Natural killer cell treated with Interleukin-12 subunit alpha and Interleukin-12 subunit beta and Interleukin-15 and Interleukin-18, amount 100 ng/mL, for 72 hours (primary cell): ENCODE measurements around the gene GUCY2D. TPM values are rescaled to one million over a fixed set of nuclear protein-coding genes. Genes with fewer than 3 reads are reported as not detected.
A peak's percentile ranks its signal among the peaks of the same experiment; 100 is the strongest.

Source experiments
- ATAC-seq, 2 donors: fragments of 150-1000 bp; cut with Tn5 transposase in 1 of 2; sonication (Bioruptor Pico), chemical (Tn5 transposase) in 1 of 2; 2 replicates each; pipeline ENCODE4 v1.10.0; 2021
- DNase-seq: peaks from one replicate; pipeline ENCODE4 v3.0.0; 2022; ENCODE audit warnings: low spot score
- H3K27ac Mint-ChIP-seq, 2 donors: 1 replicate in 1 of 2; 2 replicates in 1 of 2; pipeline ENCODE4 v1.8.0; 2022; ENCODE audit warnings: mixed read lengths in 2 of 2, mild to moderate bottlenecking in 1 of 2, moderate library complexity in 1 of 2
- H3K27me3 Mint-ChIP-seq, 2 donors: 1 replicate in 1 of 2; 2 replicates in 1 of 2; pipeline ENCODE4 v1.8.0; 2022; ENCODE audit warnings: mixed read lengths in 2 of 2
- H3K36me3 Mint-ChIP-seq: one replicate; pipeline ENCODE4 v1.8.0; 2022; ENCODE audit warnings: mixed read lengths
- H3K4me1 Mint-ChIP-seq, 2 donors: 1 replicate in 1 of 2; 2 replicates in 1 of 2; pipeline ENCODE4 v1.8.0; 2022; ENCODE audit warnings: low read depth in 2 of 2, mixed read lengths in 2 of 2, mild to moderate bottlenecking in 1 of 2
- H3K4me3 Mint-ChIP-seq: one replicate; pipeline ENCODE4 v1.8.0; 2022; ENCODE audit warnings: mixed read lengths
- H3K9me3 Mint-ChIP-seq: 2 replicates; pipeline ENCODE4 v1.8.0; 2022; ENCODE audit warnings: mixed read lengths
- total RNA-seq, 2 donors: library from RNA; stranded (reverse); gene quantifications; one replicate each; pipeline ENCODE4 v1.2.3, GENCODE V29; 2022

GUCY2D gene
- total RNA-seq, 2 donors from 2014 or later = not detected

DNA sequence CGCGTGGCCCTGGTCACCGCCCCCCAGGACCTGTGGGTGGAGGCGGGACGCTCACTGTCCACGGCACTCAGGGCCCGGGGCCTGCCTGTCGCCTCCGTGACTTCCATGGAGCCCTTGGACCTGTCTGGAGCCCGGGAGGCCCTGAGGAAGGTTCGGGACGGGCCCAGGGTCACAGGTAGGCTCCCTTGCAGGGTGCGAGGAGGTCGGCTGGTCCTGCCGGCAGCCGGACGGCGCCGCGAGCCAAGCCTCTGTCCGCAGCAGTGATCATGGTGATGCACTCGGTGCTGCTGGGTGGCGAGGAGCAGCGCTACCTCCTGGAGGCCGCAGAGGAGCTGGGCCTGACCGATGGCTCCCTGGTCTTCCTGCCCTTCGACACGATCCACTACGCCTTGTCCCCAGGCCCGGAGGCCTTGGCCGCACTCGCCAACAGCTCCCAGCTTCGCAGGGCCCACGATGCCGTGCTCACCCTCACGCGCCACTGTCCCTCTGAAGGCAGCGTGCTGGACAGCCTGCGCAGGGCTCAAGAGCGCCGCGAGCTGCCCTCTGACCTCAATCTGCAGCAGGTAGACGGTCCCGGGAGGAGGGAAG is 1.3 kb downstream of the GUCY2D start:
- ATAC-seq = no peak
- H3K4me1 Mint-ChIP-seq = peaks cover 6 to 7% of the 10 kb centered on the region in 2 donors
- no peak overlapping the region for H3K27ac Mint-ChIP-seq
- H3K4me3 Mint-ChIP-seq = no peak overlapping the region
- peaks cover 33 to 40% of the 10 kb centered on the region in 2 donors for H3K27me3 Mint-ChIP-seq
- H3K36me3 Mint-ChIP-seq = no peaks in the 10 kb centered on the region
- no peak for DNase-seq
- no peaks in the 10 kb centered on the region for H3K9me3 Mint-ChIP-seq

GRCh38 chr17:8004899-8005298 is 2.5 kb downstream of the GUCY2D start:
- Mint-ChIP-seq H3K4me1 (peaks cover 6 to 7% of the 10 kb centered on the region in 2 donors), H3K36me3 (no peaks in the 10 kb centered on the region), H3K9me3 (no peaks in the 10 kb centered on the region), H3K4me3 (no peak overlapping the region), H3K27ac (no peak overlapping the region), H3K27me3 (peaks cover 31 to 38% of the 10 kb centered on the region in 2 donors)
- ATAC-seq = no peak
- no peak for DNase-seq

DNA sequence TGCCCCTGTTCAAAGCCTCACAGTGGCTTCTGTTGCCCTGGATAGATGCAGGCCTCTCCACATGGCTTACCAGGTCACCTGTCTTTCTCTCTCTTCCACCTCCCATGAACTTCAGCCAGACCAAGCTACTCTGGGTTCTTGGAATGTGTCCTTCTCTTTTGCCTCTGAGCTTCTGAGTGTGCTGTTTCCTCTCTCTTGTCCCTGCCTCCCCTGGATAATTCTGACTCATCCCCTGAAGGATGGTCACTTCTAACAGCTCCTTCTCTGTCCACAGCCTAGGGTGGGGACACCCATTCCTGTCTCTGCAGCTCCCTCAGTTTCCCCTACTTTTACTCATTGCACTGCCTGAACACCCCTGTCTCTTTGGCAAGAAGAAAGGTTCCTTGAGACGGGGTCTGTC is 2.9 kb downstream of the GUCY2D start:
- peaks cover 6 to 7% of the 10 kb centered on the region in 2 donors for H3K4me1 Mint-ChIP-seq
- no peak overlapping the region for H3K27ac Mint-ChIP-seq
- H3K9me3 Mint-ChIP-seq = no peaks in the 10 kb centered on the region
- H3K36me3 Mint-ChIP-seq = no peaks in the 10 kb centered on the region
- ATAC-seq (no peak), DNase-seq (no peak)
- H3K27me3 Mint-ChIP-seq = peaks cover 31 to 34% of the 10 kb centered on the region in 2 donors
- H3K4me3 Mint-ChIP-seq = no peak overlapping the region

DNA sequence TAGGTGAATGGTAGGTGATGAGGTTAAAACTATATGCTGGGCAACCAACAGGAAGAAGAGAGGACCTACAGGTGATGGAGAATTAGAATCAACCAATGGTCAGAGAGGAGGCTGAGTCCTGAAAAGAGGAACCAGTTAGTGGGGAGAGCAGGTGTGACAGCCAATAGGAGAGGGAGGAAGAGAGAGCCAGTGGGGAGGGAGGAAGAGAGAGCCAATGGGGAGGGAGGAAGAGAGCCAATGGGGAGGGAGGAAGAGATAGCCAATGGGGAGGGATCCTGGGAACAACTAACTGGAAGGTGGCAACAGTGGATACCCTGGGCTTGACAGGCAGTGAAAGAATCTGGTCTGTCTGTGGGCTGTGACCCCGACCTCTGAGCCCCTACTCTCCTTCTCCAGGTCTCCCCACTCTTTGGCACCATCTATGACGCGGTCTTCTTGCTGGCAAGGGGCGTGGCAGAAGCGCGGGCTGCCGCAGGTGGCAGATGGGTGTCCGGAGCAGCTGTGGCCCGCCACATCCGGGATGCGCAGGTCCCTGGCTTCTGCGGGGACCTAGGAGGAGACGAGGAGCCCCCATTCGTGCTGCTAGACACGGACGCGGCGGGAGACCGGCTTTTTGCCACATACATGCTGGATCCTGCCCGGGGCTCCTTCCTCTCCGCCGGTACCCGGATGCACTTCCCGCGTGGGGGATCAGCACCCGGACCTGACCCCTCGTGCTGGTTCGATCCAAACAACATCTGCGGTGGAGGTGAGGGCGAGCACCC is 3.7 kb downstream of the GUCY2D start:
- Mint-ChIP-seq H3K4me3 (no peak overlapping the region), H3K27ac (no peak overlapping the region), H3K9me3 (no peaks in the 10 kb centered on the region), H3K36me3 (no peaks in the 10 kb centered on the region), H3K4me1 (peaks cover 6 to 7% of the 10 kb centered on the region in 2 donors), H3K27me3 (peaks cover 26 to 28% of the 10 kb centered on the region in 2 donors)
- DNase-seq (no peak), ATAC-seq (no peak)

GRCh38 chr17:8006836-8007680 is 4.6 kb downstream of the GUCY2D start:
- Mint-ChIP-seq H3K27me3 (peaks cover 18 to 21% of the 10 kb centered on the region in 2 donors), H3K4me1 (peaks cover 3% of the 10 kb centered on the region in 2 donors), H3K36me3 (no peaks in the 10 kb centered on the region), H3K9me3 (no peaks in the 10 kb centered on the region), H3K4me3 (no peak overlapping the region), H3K27ac (no peak overlapping the region)
- ATAC-seq = peak in 1 of 2 donors; percentile 3
- DNase-seq = no peak

- DNase-seq (no peak), ATAC-seq (no peak)
- no peak overlapping the region for H3K27ac Mint-ChIP-seq
- no peaks in the 10 kb centered on the region for H3K9me3 Mint-ChIP-seq
- H3K27me3 Mint-ChIP-seq = peaks cover 16 to 18% of the 10 kb centered on the region in 2 donors
- no peak overlapping the region for H3K4me3 Mint-ChIP-seq
- no peaks in the 10 kb centered on the region for H3K4me1 Mint-ChIP-seq
- no peaks in the 10 kb centered on the region for H3K36me3 Mint-ChIP-seq
These were observed 5.4 kb downstream of the GUCY2D start for GRCh38 chr17:8007836-8008235.

DNA sequence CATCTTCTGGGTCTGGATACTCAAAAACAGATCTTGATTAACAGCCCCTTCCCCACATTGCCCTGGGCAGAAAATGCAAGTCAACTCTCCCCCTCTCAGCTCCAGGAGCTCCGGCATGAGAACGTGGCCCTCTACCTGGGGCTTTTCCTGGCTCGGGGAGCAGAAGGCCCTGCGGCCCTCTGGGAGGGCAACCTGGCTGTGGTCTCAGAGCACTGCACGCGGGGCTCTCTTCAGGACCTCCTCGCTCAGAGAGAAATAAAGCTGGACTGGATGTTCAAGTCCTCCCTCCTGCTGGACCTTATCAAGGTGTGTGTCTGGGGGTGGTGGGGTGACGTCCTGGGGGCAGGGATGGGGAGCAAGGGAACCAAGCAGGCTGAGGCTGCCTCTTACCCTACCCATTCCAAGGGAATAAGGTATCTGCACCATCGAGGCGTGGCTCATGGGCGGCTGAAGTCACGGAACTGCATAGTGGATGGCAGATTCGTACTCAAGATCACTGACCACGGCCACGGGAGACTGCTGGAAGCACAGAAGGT is 9.7 kb downstream of the GUCY2D start:
- Mint-ChIP-seq H3K4me3 (no peak overlapping the region), H3K9me3 (no peaks in the 10 kb centered on the region), H3K27me3 (peaks cover 6 to 11% of the 10 kb centered on the region in 2 donors), H3K4me1 (peaks cover 5 to 9% of the 10 kb centered on the region in 2 donors), H3K36me3 (no peaks in the 10 kb centered on the region), H3K27ac (no peak overlapping the region)
- DNase-seq (no peak), ATAC-seq (no peak)

GRCh38 chr17:8012996-8013640 is 10.7 kb downstream of the GUCY2D start:
- no peak for ATAC-seq
- Mint-ChIP-seq H3K4me1 (peaks cover 5 to 9% of the 10 kb centered on the region in 2 donors), H3K27ac (no peak overlapping the region), H3K36me3 (no peaks in the 10 kb centered on the region), H3K9me3 (no peaks in the 10 kb centered on the region), H3K27me3 (peaks cover 7 to 9% of the 10 kb centered on the region in 2 donors), H3K4me3 (no peak overlapping the region)
- no peak for DNase-seq

DNA sequence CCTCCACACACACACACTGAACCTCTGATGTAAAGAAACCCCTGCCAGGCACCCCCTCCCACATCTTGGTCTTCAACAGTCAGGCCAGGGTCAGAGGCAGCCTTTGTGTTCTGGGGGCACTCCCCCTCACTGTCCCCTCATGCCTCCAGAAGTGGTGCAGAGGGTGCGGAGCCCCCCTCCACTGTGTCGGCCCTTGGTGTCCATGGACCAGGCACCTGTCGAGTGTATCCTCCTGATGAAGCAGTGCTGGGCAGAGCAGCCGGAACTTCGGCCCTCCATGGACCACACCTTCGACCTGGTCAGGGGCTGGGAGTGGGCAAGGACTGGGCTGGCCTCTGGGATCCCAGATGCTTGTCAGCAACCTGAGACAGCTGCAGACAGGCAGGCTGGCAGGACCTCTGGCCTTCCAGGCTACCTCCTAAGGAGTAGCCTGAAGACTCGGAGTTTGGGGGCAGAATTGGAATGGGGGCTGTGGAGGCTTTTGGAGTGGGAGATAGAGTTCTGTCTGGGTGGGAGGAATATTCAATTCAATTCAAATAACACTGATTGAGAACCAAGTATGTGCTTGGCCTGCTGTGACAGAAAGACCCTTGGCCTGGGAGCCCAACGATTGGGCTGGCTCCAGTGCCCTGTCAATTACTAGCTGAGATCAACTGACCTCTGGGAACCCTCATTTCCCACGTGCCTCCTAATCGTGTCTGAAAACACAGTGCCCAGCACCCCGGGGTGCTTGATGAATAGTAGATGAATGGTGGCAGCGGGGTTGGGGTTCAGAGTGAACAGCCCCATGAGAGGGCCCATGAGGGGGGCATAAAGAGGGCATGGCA is 11.5 kb downstream of the GUCY2D start:
- Mint-ChIP-seq H3K27me3 (peaks cover 7 to 9% of the 10 kb centered on the region in 2 donors), H3K36me3 (no peaks in the 10 kb centered on the region), H3K4me1 (peaks cover 5 to 9% of the 10 kb centered on the region in 2 donors), H3K4me3 (no peak overlapping the region), H3K9me3 (no peaks in the 10 kb centered on the region), H3K27ac (no peak overlapping the region)
- DNase-seq (no peak), ATAC-seq (no peak)

GRCh38 chr17:8014558-8014850 is 12.1 kb downstream of the GUCY2D start:
- ATAC-seq = no peak
- Mint-ChIP-seq H3K36me3 (no peaks in the 10 kb centered on the region), H3K4me1 (peaks cover 5 to 9% of the 10 kb centered on the region in 2 donors), H3K9me3 (no peaks in the 10 kb centered on the region), H3K4me3 (no peak overlapping the region), H3K27me3 (peaks cover 7 to 10% of the 10 kb centered on the region in 2 donors), H3K27ac (no peak overlapping the region)
- DNase-seq = no peak

DNA sequence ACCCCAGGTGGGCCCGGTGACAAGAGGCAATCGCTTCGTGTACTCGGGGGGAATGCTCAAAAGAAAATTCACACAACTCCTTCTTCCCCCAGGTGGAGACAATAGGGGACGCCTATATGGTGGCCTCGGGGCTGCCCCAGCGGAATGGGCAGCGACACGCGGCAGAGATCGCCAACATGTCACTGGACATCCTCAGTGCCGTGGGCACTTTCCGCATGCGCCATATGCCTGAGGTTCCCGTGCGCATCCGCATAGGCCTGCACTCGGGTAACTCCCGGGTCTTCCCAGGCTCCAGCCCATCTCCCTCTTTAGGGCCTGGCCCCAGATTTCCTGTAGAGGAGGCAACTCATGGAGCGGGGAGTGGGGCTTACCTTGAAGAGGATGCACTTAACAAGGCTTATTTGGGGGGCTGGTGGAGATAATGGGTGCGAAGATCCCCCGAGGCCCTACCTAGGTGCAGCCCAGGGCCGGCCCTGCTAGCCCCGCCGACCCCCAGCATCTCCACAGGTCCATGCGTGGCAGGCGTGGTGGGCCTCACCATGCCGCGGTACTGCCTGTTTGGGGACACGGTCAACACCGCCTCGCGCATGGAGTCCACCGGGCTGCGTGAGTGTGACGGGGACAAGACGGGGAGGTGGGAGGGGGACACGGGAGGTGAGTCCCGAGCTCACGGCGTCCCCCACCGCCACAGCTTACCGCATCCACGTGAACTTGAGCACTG is 13.0 kb downstream of the GUCY2D start:
- Mint-ChIP-seq H3K9me3 (no peaks in the 10 kb centered on the region), H3K27ac (no peak overlapping the region), H3K4me3 (no peak overlapping the region), H3K4me1 (peaks cover 5 to 9% of the 10 kb centered on the region in 2 donors), H3K27me3 (peaks cover 7 to 12% of the 10 kb centered on the region in 2 donors), H3K36me3 (no peaks in the 10 kb centered on the region)
- no peak for DNase-seq
- ATAC-seq = no peak

GRCh38 chr17:8015957-8016631 is 13.7 kb downstream of the GUCY2D start:
- ATAC-seq = peak; percentile 2 to 13
- DNase-seq = no peak
- H3K4me1 Mint-ChIP-seq = peaks cover 5 to 9% of the 10 kb centered on the region in 2 donors
- no peak overlapping the region for H3K27ac Mint-ChIP-seq
- peaks cover 7 to 12% of the 10 kb centered on the region in 2 donors for H3K27me3 Mint-ChIP-seq
- no peaks in the 10 kb centered on the region for H3K36me3 Mint-ChIP-seq
- peak overlapping the region; percentile 62 for H3K4me3 Mint-ChIP-seq
- H3K9me3 Mint-ChIP-seq = no peaks in the 10 kb centered on the region
